ENCODE measurements around the gene FBXW5. TPM values are rescaled to one million over a fixed set of nuclear protein-coding genes. Genes with fewer than 3 reads are reported as not detected.

The FBXW5 gene
- total and polyA plus RNA-seq, 2 donors (not counting 3 experiments of a cell fraction or from before 2014, with no cell fraction given) = 97.3 to 151 TPM

- Histone ChIP-seq H3K9ac (replicated peaks; ENCODE audit: extremely low read depth, insufficient read depth, low read length) (no peak overlapping the region), H3K79me2 (ENCODE audit: control insufficient read depth, insufficient read depth, low read length) (no peaks in the 10 kb centered on the region), H4K20me1 (replicated peaks; ENCODE audit: control insufficient read depth, extremely low read depth, insufficient read depth, low read length) (no peaks in the 10 kb centered on the region), H3K27ac (ENCODE audit: insufficient read depth, low read depth, low read length) (no peak overlapping the region), H3K36me3 (ENCODE audit: control insufficient read depth in 2 of 2, extremely low read depth in 1 of 2, insufficient read depth in 2 of 2, low read length in 2 of 2) (no peaks in the 10 kb centered on the region), H2AFZ (ENCODE audit: low read depth, low read length) (no peak overlapping the region), H3K4me3 (replicated peaks in 1 of 3; ENCODE audit: insufficient read depth in 1 of 3, low read depth in 1 of 3, low read length in 3 of 3) (no peak overlapping the region), H3K27me3 (ENCODE audit: control insufficient read depth in 2 of 2, insufficient read depth in 2 of 2, low read length in 2 of 2) (no peaks in the 10 kb centered on the region), H3K4me1 (ENCODE audit: control insufficient read depth, extremely low read depth, insufficient read depth, low read length) (no peaks in the 10 kb centered on the region), H3K9me1 (replicated peaks; ENCODE audit: control insufficient read depth, extremely low read depth, insufficient read depth, low read length) (no peaks in the 10 kb centered on the region), H3K4me2 (ENCODE audit: insufficient read depth, low read length) (no peak overlapping the region), H3K9me3 (replicated peaks; ENCODE audit: control insufficient read depth, insufficient read depth, low read length) (no peaks in the 10 kb centered on the region)
- FAIRE-seq (no peak), DNase-seq (ENCODE audit: low read depth, low spot score) (no peak)
- BruUV-seq (replicated peaks) = no TSS peak
- ChIA-PET CTCF (interaction anchor here (0.6 to 1.4 kb wide), 4 partner anchors 11 to 105 kb away, joined by 3 to 6 read pairs (median 4); no protein-coding TSS in a partner anchor), POLR2A (no interaction called here)
- TF ChIP-seq POLR2AphosphoS5 (IDR thresholded peaks at IDR 0.05; ENCODE audit: insufficient read depth, low read depth, low read length) = no peak
- TF ChIP-seq MYC (IDR thresholded peaks at IDR 0.05; ENCODE audit: low read depth, low read length) = no peak
- no peak for TF ChIP-seq GATA2 (IDR thresholded peaks at IDR 0.05; ENCODE audit: insufficient read depth, insufficient read length, low read depth, low read length)
- TF ChIP-seq, protein P1, sequence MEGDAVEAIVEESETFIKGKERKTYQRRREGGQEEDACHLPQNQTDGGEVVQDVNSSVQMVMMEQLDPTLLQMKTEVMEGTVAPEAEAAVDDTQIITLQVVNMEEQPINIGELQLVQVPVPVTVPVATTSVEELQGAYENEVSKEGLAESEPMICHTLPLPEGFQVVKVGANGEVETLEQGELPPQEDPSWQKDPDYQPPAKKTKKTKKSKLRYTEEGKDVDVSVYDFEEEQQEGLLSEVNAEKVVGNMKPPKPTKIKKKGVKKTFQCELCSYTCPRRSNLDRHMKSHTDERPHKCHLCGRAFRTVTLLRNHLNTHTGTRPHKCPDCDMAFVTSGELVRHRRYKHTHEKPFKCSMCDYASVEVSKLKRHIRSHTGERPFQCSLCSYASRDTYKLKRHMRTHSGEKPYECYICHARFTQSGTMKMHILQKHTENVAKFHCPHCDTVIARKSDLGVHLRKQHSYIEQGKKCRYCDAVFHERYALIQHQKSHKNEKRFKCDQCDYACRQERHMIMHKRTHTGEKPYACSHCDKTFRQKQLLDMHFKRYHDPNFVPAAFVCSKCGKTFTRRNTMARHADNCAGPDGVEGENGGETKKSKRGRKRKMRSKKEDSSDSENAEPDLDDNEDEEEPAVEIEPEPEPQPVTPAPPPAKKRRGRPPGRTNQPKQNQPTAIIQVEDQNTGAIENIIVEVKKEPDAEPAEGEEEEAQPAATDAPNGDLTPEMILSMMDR (IDR thresholded peaks at IDR 0.05; ENCODE audit: extremely low read depth in 1 of 2, insufficient read depth in 1 of 2, low read depth in 1 of 2, low read length in 2 of 2) = no peak
- TF ChIP-seq FOS (IDR thresholded peaks at IDR 0.05; ENCODE audit: borderline replicate concordance, insufficient read depth, low read length) = no peak
- TF ChIP-seq EZH2 (IDR thresholded peaks at IDR 0.05; ENCODE audit: borderline replicate concordance, low read depth, low read length, severe bottlenecking) = no peak
- TF ChIP-seq JUN (IDR thresholded peaks at IDR 0.05; ENCODE audit: borderline replicate concordance, insufficient read depth, insufficient read length, low read depth) = no peak
- intact Hi-C loops (cut with micrococcal nuclease) = no loop called here
- dilution Hi-C loops (cut with MboI; ENCODE audit: extremely low pct_ligation_motif_present, low sequenced_read_pairs) = no loop called here
Observed at GRCh38 chr9:136958898-136959850, 14.6 kb upstream of the FBXW5 start.

Measured in endothelial cell of umbilical vein (primary cell).